GM12878 (cell line): ENCODE data around the gene LETM1. TPM values are rescaled to one million over a fixed set of nuclear protein-coding genes. Genes with fewer than 3 reads are reported as not detected.

Experiments
- ATAC-seq: fragments of 200-7000 bp; cut with Tn5 transposase; 3 replicates; pipeline ENCODE4 v1.9.1; 2020; ENCODE audit warnings: mild to moderate bottlenecking, moderate library complexity
- BruUV-seq: library from RNA; stranded (reverse); fragments of 400-500 nt; replicated peaks from 2 replicates; lab custom pipeline; 2021; lab: Mats Ljungman, UMichigan
- CTCF ChIA-PET: fragments of 300-600 bp; sonication (Branson Sonifier 250); formaldehyde crosslinking; extraction: SDS; loops from one replicate; lab custom pipeline; 2021; ENCODE audit warnings: inconsistent platforms; lab: Yijun Ruan, JAX
- POLR2A ChIA-PET: fragments of 350-600 bp; formaldehyde crosslinking; extraction: SDS; loops from one replicate; lab custom pipeline; 2021; ENCODE audit warnings: inconsistent platforms; lab: Charles Lee
- RAD21 ChIA-PET: fragments of 300-600 bp; sonication (Branson Sonifier 250); formaldehyde crosslinking; loops from one replicate; lab custom pipeline; 2023; ENCODE audit warnings: antibody characterized with exemption; ENCODE audit not compliant: unreplicated experiment; lab: Charles Lee
- SMC1A ChIA-PET: fragments of 300-600 bp; sonication (Branson Sonifier 250); formaldehyde crosslinking; loops from one replicate; lab custom pipeline; 2023; ENCODE audit not compliant: unreplicated experiment, uncharacterized antibody; lab: Charles Lee
- DNase-seq: peaks from one replicate; pipeline ENCODE4 v3.0.0-alpha.2; 2011; ENCODE audit warnings: low read depth, low spot score
- FAIRE-seq: peaks from 3 replicates; lab custom pipeline; 2011; peaks lifted over from hg19 to GRCh38; lab: Jason Lieb, UNC
- H2AFZ ChIP-seq: 2 replicates; pipeline ENCODE4 v1.6.0; 2011; ENCODE audit warnings: low read depth, low read length, control low read depth; ENCODE audit not compliant: control insufficient read depth
- H3K27ac ChIP-seq: 2 replicates; pipeline ENCODE4 v1.5.1; 2011; ENCODE audit warnings: control low read depth; ENCODE audit not compliant: control insufficient read depth, insufficient read depth
- H3K27me3 ChIP-seq, 2 experiments: replicated peaks in 1 of 2; 2 replicates each; pipeline versions ENCODE4 v1.6.0 to v1.6.1; 2011; ENCODE audit warnings: low read length in 1 of 2; ENCODE audit not compliant: control insufficient read depth in 2 of 2, insufficient read depth in 2 of 2
- H3K36me3 ChIP-seq, 2 experiments: 2 replicates each; pipeline ENCODE4 v1.5.1; 2011; ENCODE audit warnings: low read length in 1 of 2; ENCODE audit not compliant: control insufficient read depth in 2 of 2, insufficient read depth in 2 of 2
- H3K4me1 ChIP-seq: 2 replicates; pipeline ENCODE4 v1.6.1; 2011; ENCODE audit warnings: mild to moderate bottlenecking, low read length, moderate library complexity, mixed read lengths; ENCODE audit not compliant: control insufficient read depth, insufficient read depth
- H3K4me2 ChIP-seq: 2 replicates; pipeline ENCODE4 v1.6.0; 2011; ENCODE audit warnings: control low read depth; ENCODE audit not compliant: control insufficient read depth, insufficient read depth
- H3K4me3 ChIP-seq: fragments of 200-600 bp; sonication (generic); 2 replicates; pipeline ENCODE4 v1.5.1; 2016
- H3K79me2 ChIP-seq: 2 replicates; pipeline ENCODE4 v1.6.0; 2011; ENCODE audit warnings: low read length; ENCODE audit not compliant: control insufficient read depth, insufficient read depth
- H3K9ac ChIP-seq: 2 replicates; pipeline ENCODE4 v1.8.0; 2011; ENCODE audit warnings: low read length, control low read depth, mixed read lengths; ENCODE audit not compliant: control insufficient read depth, insufficient read depth
- H3K9me3 ChIP-seq: replicated peaks from 3 replicates; pipeline ENCODE4 v1.5.1; 2011; ENCODE audit warnings: mild to moderate bottlenecking, low read length; ENCODE audit not compliant: control insufficient read depth, insufficient read depth
- H4K20me1 ChIP-seq: 2 replicates; pipeline ENCODE4 v1.6.0; 2011; ENCODE audit not compliant: control insufficient read depth, insufficient read depth
- BCLAF1 ChIP-seq: fragments of 450-650 bp; IDR thresholded peaks from 2 replicates; pipeline ENCODE4 v1.6.1; 2017; ENCODE audit warnings: antibody characterized with exemption, mild to moderate bottlenecking, moderate library complexity
- CBX3 ChIP-seq: fragments of 200-600 bp; sonication (generic); IDR thresholded peaks from 2 replicates; pipeline ENCODE4 v1.6.1; 2016; ENCODE audit warnings: low read depth, borderline replicate concordance
- CREM ChIP-seq: IDR thresholded peaks from 2 replicates; pipeline ENCODE4 v1.6.1; 2014; ENCODE audit warnings: antibody characterized with exemption, low read depth
- MYC ChIP-seq: IDR thresholded peaks from 2 replicates; pipeline ENCODE4 v1.6.1; 2011; ENCODE audit warnings: mild to moderate bottlenecking, low read length, moderate library complexity, inconsistent platforms; ENCODE audit not compliant: insufficient read depth, insufficient replicate concordance, insufficient read length, severe bottlenecking
- NFYA ChIP-seq: IDR thresholded peaks from 2 replicates; pipeline ENCODE4 v1.6.1; 2011; ENCODE audit warnings: low read depth, mild to moderate bottlenecking, low read length, improper control_type of control experiment, borderline replicate concordance
- NR2F1 ChIP-seq: fragments of 450-650 bp; conservative IDR thresholded peaks from 2 replicates; pipeline ENCODE4 v1.6.1; 2017; ENCODE audit warnings: mild to moderate bottlenecking
- RAD51 ChIP-seq: fragments of 450-650 bp; IDR thresholded peaks from 2 replicates; pipeline ENCODE4 v1.6.1; 2016; ENCODE audit warnings: moderate library complexity, mild to moderate bottlenecking, inconsistent platforms
- RBBP5 ChIP-seq: fragments of 200-600 bp; sonication (generic); conservative IDR thresholded peaks from 2 replicates; pipeline ENCODE4 v1.6.1; 2016
- SRF ChIP-seq, 2 experiments: IDR thresholded peaks; 2 replicates each; pipeline ENCODE4 v1.6.1; 2011; ENCODE audit warnings: low read depth in 2 of 2, low read length in 2 of 2, mild to moderate bottlenecking in 1 of 2, moderate library complexity in 1 of 2
- YBX1 ChIP-seq: fragments of 450-650 bp; IDR thresholded peaks from 2 replicates; pipeline ENCODE4 v1.6.1; 2016; ENCODE audit warnings: antibody characterized with exemption
- ZBED1 ChIP-seq: IDR thresholded peaks from 2 replicates; pipeline ENCODE4 v1.6.1; 2016; ENCODE audit warnings: borderline replicate concordance
- ZBTB4 ChIP-seq: fragments of 450-650 bp; formaldehyde crosslinking; IDR thresholded peaks from 2 replicates; pipeline ENCODE4 v1.4.0; 2022; ENCODE audit warnings: mild to moderate bottlenecking, moderate library complexity
- ZNF217 ChIP-seq: fragments of 450-650 bp; IDR thresholded peaks from 2 replicates; pipeline ENCODE4 v1.6.1; 2017; ENCODE audit warnings: antibody characterized with exemption, mild to moderate bottlenecking
- ZNF384 ChIP-seq: IDR thresholded peaks from 2 replicates; pipeline ENCODE4 v1.6.1; 2012; ENCODE audit warnings: low read depth, mild to moderate bottlenecking, low read length, improper control_type of control experiment, borderline replicate concordance
- WGBS: methylation state at CpG from one replicate; pipeline ENCODE4 v1.1.6; 2016; ENCODE audit warnings: low lambda C conversion rate; ENCODE audit not compliant: insufficient replicate concordance, insufficient coverage; ENCODE audit errors: missing lambda C conversion rate; 5-methylcytosine and 5-hydroxymethylcytosine counted together
- in situ Hi-C: fragments of 300-500 bp; cut with MboI; formaldehyde crosslinking; loops from 9 replicates; pipeline ENCODE4 v1.14.3; 2018; ENCODE audit warnings: mixed read lengths
- intact Hi-C: fragments of 100-400 bp; cut with micrococcal nuclease; formaldehyde crosslinking; loops from one replicate; pipeline ENCODE4 v1.14.2; 2022; ENCODE audit not compliant: unreplicated experiment
- polyA plus RNA-seq, 11 experiments: library from polyadenylated mRNA; depleted of rRNA in 4 of 11; unstranded in 6 of 11; stranded (reverse) in 5 of 11; fragments of >200 nt; fragmentation: Nextera tagmentation in 4 of 11; fragmentation: Illumina TruSeq in 1 of 11; extraction: Ambion mirVana in 4 of 11; extraction: Trizol in 1 of 11; gene quantifications; 1 replicate in 1 of 11; 2 replicates in 10 of 11; pipeline versions ENCODE4 v1.2.1 to v1.2.3, GENCODE V29; 2011 to 2016; ENCODE audit warnings: inconsistent platforms in 2 of 11, missing spikeins in 2 of 11, low read depth in 1 of 11
- total RNA-seq, 4 experiments: library from RNA; depleted of rRNA in 3 of 4; stranded (reverse); fragments of >200 nt in 3 of 4; fragmentation: Illumina TruSeq in 1 of 4; extraction: Trizol in 1 of 4; gene quantifications; 2 replicates each; pipeline versions ENCODE4 v1.2.1 to v1.2.3, GENCODE V29; 2013 to 2021
- TF ChIP-seq, protein P1 (sequence below): fragments of 450-650 bp; formaldehyde crosslinking; IDR thresholded peaks from 2 replicates; pipeline ENCODE4 v1.4.0; 2020; ENCODE audit warnings: mild to moderate bottlenecking, moderate library complexity
- TF ChIP-seq, protein P2 (sequence below): IDR thresholded peaks from 2 replicates; pipeline ENCODE4 v1.6.1; 2012; ENCODE audit warnings: low read depth, low read length, improper control_type of control experiment

The LETM1 gene
- total and polyA plus RNA-seq, 10 of the 15 experiments (the other 5 are each of a cell fraction or from before 2014, with no cell fraction given) = 2.6 to 65.2 (median 30.2) TPM

DNA sequence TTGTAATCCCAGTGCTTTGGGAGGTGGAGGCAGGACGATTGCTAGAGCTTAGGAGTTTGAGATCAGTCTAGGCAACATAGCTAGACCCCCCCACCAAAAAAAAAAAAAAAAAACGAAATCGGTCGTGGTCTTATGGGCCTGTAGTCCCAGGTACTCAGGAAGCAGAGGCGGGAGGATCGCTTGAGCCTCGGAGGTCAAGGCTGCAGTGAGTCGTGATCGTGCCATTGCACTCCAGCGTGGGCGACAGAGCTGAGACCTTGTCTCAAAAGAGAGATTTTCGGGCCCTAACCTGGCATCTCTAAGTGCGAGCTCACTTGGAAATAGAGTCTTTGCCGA, 7.0 kb upstream of the LETM1 start:
- Histone ChIP-seq H4K20me1 (no peaks in the 10 kb centered on the region), H2AFZ (no peak overlapping the region), H3K9me3 (no peaks in the 10 kb centered on the region), H3K9ac (no peak overlapping the region), H3K36me3 (no peaks in the 10 kb centered on the region), H3K4me2 (no peak overlapping the region), H3K4me1 (peaks cover 11% of the 10 kb centered on the region), H3K27me3 (no peaks in the 10 kb centered on the region), H3K4me3 (no peak overlapping the region), H3K79me2 (no peaks in the 10 kb centered on the region), H3K27ac (no peak overlapping the region)
- ChIA-PET POLR2A (interaction anchor here (1.2 kb wide), 1 partner anchor 20 kb away, joined by 4 read pairs; no protein-coding TSS in a partner anchor), SMC1A (no interaction called here), RAD21 (interaction anchor here (0.9 kb wide), 1 partner anchor 37 kb away, joined by 3 read pairs; no protein-coding TSS in a partner anchor), CTCF (interaction anchor here (1.0 kb wide), 1 partner anchor 37 kb away, joined by 3 read pairs; no protein-coding TSS in a partner anchor)
- in situ Hi-C loops (no loop called here), intact Hi-C loops (no loop called here)
- no peak for FAIRE-seq
- ATAC-seq = no peak
- no peak for DNase-seq
- no TSS peak for BruUV-seq
- WGBS = 57% methylated on average over 12 of the region's 14 CpGs
- no peak for TF ChIP-seq RAD51
- no peak for TF ChIP-seq NFYA
- TF ChIP-seq CREM = no peak
- TF ChIP-seq NR2F1 = no peak
- TF ChIP-seq YBX1 = no peak
- TF ChIP-seq ZNF217 = no peak
- TF ChIP-seq, protein P1, sequence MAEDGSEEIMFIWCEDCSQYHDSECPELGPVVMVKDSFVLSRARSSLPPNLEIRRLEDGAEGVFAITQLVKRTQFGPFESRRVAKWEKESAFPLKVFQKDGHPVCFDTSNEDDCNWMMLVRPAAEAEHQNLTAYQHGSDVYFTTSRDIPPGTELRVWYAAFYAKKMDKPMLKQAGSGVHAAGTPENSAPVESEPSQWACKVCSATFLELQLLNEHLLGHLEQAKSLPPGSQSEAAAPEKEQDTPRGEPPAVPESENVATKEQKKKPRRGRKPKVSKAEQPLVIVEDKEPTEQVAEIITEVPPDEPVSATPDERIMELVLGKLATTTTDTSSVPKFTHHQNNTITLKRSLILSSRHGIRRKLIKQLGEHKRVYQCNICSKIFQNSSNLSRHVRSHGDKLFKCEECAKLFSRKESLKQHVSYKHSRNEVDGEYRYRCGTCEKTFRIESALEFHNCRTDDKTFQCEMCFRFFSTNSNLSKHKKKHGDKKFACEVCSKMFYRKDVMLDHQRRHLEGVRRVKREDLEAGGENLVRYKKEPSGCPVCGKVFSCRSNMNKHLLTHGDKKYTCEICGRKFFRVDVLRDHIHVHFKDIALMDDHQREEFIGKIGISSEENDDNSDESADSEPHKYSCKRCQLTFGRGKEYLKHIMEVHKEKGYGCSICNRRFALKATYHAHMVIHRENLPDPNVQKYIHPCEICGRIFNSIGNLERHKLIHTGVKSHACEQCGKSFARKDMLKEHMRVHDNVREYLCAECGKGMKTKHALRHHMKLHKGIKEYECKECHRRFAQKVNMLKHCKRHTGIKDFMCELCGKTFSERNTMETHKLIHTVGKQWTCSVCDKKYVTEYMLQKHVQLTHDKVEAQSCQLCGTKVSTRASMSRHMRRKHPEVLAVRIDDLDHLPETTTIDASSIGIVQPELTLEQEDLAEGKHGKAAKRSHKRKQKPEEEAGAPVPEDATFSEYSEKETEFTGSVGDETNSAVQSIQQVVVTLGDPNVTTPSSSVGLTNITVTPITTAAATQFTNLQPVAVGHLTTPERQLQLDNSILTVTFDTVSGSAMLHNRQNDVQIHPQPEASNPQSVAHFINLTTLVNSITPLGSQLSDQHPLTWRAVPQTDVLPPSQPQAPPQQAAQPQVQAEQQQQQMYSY = no peak
- TF ChIP-seq SRF (IDR thresholded peaks at IDR 0.05; ENCODE audit: low read depth in 2 of 2, low read length in 2 of 2) = no peak
- no peak for TF ChIP-seq MYC
- TF ChIP-seq ZBTB4 (CRISPR knock-in tag) = no peak
- TF ChIP-seq, protein P2, sequence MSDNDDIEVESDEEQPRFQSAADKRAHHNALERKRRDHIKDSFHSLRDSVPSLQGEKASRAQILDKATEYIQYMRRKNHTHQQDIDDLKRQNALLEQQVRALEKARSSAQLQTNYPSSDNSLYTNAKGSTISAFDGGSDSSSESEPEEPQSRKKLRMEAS = no peak
- TF ChIP-seq BCLAF1 = no peak
- TF ChIP-seq CBX3 = no peak
- no peak for TF ChIP-seq RBBP5
- TF ChIP-seq ZBED1 = no peak
- TF ChIP-seq ZNF384 = no peak
